Vagina (tissue), 2 donors: ENCODE measurements around the gene GLYATL1. TPM values are rescaled to one million over a fixed set of nuclear protein-coding genes. Genes with fewer than 3 reads are reported as not detected.
"Not testable (repeated sequence)": the region's sequence is repeated elsewhere in the genome, so short reads cannot be mapped to it uniquely, and the experiment has no call there.

Source experiments
- DNase-seq, 2 donors: peaks; one replicate each; pipeline ENCODE4 v3.0.0-alpha.2; 2017; ENCODE audit errors: extremely low spot score in 2 of 2
- H3K27ac ChIP-seq: fragments of 200-600 bp; sonication (generic); one replicate; pipeline ENCODE4 v1.5.1; 2019
- H3K27me3 ChIP-seq: fragments of 200-600 bp; sonication (generic); one replicate; pipeline ENCODE4 v1.5.1; 2019
- H3K36me3 ChIP-seq, 2 donors: fragments of 200-600 bp; sonication (generic); one replicate each; pipeline ENCODE4 v1.5.1; 2017 to 2019
- H3K4me1 ChIP-seq: fragments of 200-600 bp; sonication (generic); one replicate; pipeline ENCODE4 v1.5.1; 2019
- H3K4me3 ChIP-seq, 2 donors: fragments of 200-600 bp; sonication (generic); 1 replicate in 1 of 2; 2 replicates in 1 of 2; pipeline ENCODE4 v1.5.1; 2016 to 2019
- H3K9me3 ChIP-seq: fragments of 200-600 bp; sonication (generic); one replicate; pipeline ENCODE4 v1.5.1; 2019
- CTCF ChIP-seq, 3 experiments: fragments of 450-650 bp in 2 of 3; fragments of 200-600 bp in 1 of 3; sonication (generic) in 1 of 3; IDR thresholded peaks; one replicate each; pipeline ENCODE4 v1.5.1; 2017 to 2019; ENCODE audit warnings: antibody characterized with exemption in 3 of 3, mild to moderate bottlenecking in 2 of 3, moderate library complexity in 2 of 3
- POLR2A ChIP-seq, 2 donors: fragments of 450-650 bp; IDR thresholded peaks; one replicate each; pipeline ENCODE4 v1.6.1; 2017; ENCODE audit warnings: antibody characterized with exemption in 2 of 2, mild to moderate bottlenecking in 2 of 2, moderate library complexity in 2 of 2
- POLR2AphosphoS5 ChIP-seq, 2 donors: sonication (generic); formaldehyde crosslinking; IDR thresholded peaks; one replicate each; pipeline ENCODE4 v1.9.0; 2017; ENCODE audit warnings: antibody characterized with exemption in 2 of 2, mild to moderate bottlenecking in 2 of 2, low read depth in 1 of 2; ENCODE audit not compliant: insufficient read depth in 1 of 2
- intact Hi-C: fragments of 100-400 bp; cut with DNase I; formaldehyde crosslinking; loops from one replicate; pipeline ENCODE4 v1.15.1; 2023
- total RNA-seq: library from RNA; depleted of rRNA; stranded (reverse); fragments of >200 nt; gene quantifications from one replicate; pipeline ENCODE4 v1.2.3, GENCODE V29; 2016

Gene GLYATL1
- total RNA-seq, 1 donor from 2014 or later = not detected

GRCh38 chr11:59000003-59000402 is 60.7 kb downstream of the GLYATL1 start:
- no peaks in the 10 kb centered on the region for H3K4me1 ChIP-seq
- no peaks in the 10 kb centered on the region for H3K9me3 ChIP-seq
- no peak for TF ChIP-seq CTCF (IDR thresholded peaks at IDR 0.05)
- no peak for TF ChIP-seq POLR2AphosphoS5 (IDR thresholded peaks at IDR 0.05; ENCODE audit: insufficient read depth in 1 of 2, low read depth in 1 of 2)
- TF ChIP-seq POLR2A (IDR thresholded peaks at IDR 0.05) = no peak
- H3K4me3 ChIP-seq = no peak overlapping the region
- no peak for DNase-seq
- H3K36me3 ChIP-seq = no peaks in the 10 kb centered on the region
- no peak overlapping the region for H3K27ac ChIP-seq
- no peaks in the 10 kb centered on the region for H3K27me3 ChIP-seq
- intact Hi-C loops = no loop called here

DNA sequence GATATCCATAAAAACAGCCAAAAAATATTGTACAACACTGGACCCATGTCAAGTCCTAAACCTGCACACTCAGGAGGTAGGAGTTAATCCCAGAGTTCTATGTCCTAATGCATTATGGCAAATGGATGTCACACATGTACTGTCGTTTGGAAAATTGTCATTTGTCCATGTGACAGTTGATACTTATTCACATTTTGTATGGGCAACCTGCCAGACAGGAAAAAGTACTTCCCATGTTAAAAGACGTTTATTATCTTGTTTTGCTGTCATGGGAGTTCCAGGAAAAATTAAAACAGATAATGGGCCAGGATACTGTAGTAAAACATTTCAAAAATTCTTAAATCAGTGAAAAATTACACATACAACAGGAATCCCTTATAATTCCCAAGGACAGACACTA is 62.7 kb downstream of the GLYATL1 start:
- DNase-seq, H3K36me3 ChIP-seq, H3K4me1 ChIP-seq, H3K4me3 ChIP-seq, intact Hi-C loops, H3K9me3 ChIP-seq, H3K27ac ChIP-seq, H3K27me3 ChIP-seq: not testable (repeated sequence)

Other genes starting within 250 kb of the GLYATL1 start
- not detected for gene GLYAT, start 207.5 kb upstream of the GLYATL1 start, total RNA-seq
- gene GLYATL2, start 94.8 kb upstream of the GLYATL1 start, total RNA-seq = not detected
- gene GLYATL1B, start 146.8 kb downstream of the GLYATL1 start, total RNA-seq = not detected
- gene FAM111B, start 167.7 kb downstream of the GLYATL1 start, total RNA-seq = 1.2 TPM
- gene FAM111A, start 203.4 kb downstream of the GLYATL1 start, total RNA-seq = 51.8 TPM
- 8.1 TPM for gene DTX4, start 232.6 kb downstream of the GLYATL1 start, total RNA-seq